DMS153 treated with DMSO at 0.1 percent for 48 hours (cell line): Measurements from ENCODE around the gene EHBP1L1.
A peak's percentile ranks its signal among the peaks of the same experiment; 100 is the strongest.

Experiments
- DNase-seq: peaks from one replicate; lab custom pipeline; 2025; ENCODE audit not compliant: unreplicated experiment; lab: John Stamatoyannopoulos, UW

EHBP1L1 gene

DNA sequence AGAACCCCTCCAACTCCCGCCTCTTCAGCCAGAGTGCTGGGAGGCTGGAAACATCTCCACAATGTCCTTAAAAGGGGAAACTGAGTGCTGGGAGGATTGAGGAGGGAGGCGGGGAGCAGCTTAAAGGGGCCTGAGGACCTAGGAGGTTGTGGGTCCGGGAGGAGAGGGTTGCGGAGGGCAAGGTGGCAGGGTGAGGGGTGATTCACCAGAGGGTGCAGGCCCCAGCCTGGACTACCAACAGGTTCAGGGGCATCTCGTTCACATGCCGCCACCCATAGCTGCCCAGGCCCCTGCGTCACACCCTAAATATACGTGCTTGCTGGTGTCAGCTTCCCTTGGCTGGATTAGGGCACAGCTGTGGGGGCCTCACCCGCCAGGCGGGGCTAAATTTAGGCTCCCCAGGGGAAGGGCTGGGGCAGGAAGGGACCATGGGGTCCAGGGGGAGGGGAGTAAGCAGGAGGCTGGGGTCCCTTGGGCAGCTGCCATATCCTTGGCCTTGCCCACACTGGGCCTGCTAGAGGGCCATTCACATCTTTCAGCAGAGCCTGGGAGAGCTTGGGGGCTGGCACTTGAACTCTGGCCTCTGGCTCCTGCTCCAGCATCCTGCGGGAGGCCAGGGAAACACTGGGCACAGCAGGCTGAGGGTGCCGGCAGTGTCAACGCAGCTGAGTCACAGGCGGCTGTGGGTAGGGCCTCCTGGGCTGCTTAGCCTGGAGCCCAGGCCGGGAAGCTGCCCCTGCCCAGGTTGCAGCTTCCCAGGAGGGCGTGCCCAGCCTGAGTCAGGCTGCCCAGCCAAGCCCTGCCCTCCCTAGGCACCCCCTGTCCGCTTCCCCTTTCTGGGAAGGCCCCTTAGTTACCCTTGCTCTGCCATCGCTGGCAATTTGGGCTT lies 1.3 kb downstream of the EHBP1L1 start:
- no peak for DNase-seq

- DNase-seq = no peak
Measured at GRCh38 chr11:65577756-65578109, 1.9 kb downstream of the EHBP1L1 start.

DNA sequence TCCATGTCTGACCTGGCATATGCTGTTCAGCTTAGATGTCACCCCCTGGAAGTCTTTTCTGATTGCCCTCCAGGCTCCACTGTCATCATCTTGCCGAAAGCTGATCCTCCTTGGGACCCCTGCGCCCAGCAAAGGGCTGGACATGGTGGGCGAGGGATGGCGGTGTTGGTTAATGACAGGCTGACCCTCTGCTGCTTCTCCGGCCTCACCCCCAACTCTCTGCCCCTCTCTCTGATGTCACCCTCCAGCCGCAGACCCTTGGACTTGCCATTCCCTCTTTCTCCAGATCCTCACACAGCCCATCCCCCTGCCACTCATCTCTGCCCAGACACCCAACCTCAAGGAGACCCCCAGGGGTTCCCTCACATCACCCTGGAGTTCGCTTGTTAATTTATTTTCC lies 2.3 kb downstream of the EHBP1L1 start:
- no peak for DNase-seq

DNA sequence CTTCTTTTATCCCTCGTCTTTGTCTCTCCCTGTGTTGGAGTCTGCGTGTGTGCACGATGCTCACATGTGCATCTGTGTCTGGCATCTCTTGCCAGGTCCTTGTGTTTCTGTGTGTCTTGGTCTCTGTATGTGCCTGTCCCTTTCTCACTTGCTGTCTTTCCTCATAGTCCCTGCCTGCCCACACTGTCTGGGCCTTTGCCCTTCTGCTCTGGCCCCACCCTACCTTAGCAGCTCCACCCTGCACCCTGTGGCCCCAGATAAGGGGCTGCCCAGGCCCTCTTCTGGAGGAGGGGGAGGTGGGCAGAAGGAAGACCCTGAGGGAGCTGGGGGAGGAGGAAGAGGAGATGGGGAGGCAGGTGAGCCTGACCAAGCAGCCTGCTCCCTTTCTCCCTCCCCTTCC lies 2.8 kb downstream of the EHBP1L1 start:
- no peak for DNase-seq

- DNase-seq = no peak
Measured at GRCh38 chr11:65579291-65579690, 3.4 kb downstream of the EHBP1L1 start.

GRCh38 chr11:65580031-65580692 lies 4.3 kb downstream of the EHBP1L1 start:
- DNase-seq = no peak

- DNase-seq = no peak
Measured at GRCh38 chr11:65580756-65581155, 4.9 kb downstream of the EHBP1L1 start.

DNA sequence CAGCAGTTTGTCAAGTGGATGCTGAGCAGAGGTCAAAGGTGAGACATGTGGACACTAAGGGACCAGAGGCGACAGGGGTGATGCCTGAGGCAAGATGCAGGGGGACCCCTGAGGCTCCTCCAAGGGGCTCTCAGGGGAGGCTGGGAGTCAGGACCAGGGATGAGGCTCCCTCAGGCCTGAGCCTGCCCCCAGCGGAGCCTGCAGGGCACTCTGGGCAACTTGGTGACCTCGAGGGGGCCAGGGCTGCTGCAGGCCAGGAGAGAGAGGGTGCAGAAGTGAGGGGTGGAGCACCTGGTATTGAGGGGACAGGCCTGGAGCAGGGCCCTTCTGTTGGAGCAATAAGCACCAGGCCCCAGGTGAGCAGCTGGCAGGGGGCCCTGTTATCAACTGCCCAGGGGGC lies 6.1 kb downstream of the EHBP1L1 start:
- no peak for DNase-seq

GRCh38 chr11:65583589-65583988 lies 7.7 kb downstream of the EHBP1L1 start:
- DNase-seq = no peak

GRCh38 chr11:65584106-65584505 lies 8.3 kb downstream of the EHBP1L1 start:
- no peak for DNase-seq

- no peak for DNase-seq
Measured at GRCh38 chr11:65584723-65585171, 8.9 kb downstream of the EHBP1L1 start.

GRCh38 chr11:65585396-65586246 lies 9.8 kb downstream of the EHBP1L1 start:
- no peak for DNase-seq

DNA sequence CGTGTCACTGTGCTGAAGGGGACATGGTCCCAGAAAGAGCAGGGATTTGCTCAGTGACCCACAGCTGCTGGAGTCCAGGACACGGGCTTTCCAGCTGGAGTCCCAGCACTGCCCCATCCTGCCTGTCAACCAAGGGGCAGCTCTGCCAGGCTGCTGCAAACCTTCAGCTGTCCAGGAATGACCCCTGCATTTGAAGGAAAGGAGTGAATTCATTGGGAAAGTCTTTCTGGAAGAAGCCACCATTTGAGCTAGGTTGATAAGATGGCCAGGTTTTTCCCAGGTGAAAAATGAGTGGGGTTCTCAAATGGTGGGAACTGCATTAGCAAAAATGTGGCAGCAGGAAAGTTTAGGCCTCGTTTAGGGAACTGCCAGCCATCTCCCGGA lies 10.4 kb downstream of the EHBP1L1 start:
- DNase-seq = no peak

DNA sequence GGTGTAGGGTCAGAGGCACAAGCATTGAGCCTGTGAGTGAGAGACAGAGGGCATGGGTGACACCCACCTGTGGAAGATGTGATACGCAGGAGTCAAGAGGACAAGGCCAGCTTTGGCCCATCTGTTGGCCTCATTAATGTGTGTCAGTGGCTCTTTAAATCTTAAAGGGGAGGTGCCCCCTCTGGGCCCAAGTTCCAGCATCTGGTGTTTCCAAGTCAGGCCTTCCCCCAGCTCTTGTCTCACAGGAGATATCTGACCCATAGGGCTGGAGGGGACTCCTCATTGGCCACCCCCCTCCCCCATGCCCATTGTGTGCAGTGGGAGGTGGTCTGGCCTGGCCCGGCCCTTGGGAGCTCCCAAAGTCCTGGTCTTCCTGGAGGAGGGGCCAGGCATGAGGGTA lies 10.8 kb downstream of the EHBP1L1 start:
- no peak for DNase-seq

- peak; percentile 1 for DNase-seq
Measured at GRCh38 chr11:65588199-65589054, 12.6 kb downstream of the EHBP1L1 start.

DNA sequence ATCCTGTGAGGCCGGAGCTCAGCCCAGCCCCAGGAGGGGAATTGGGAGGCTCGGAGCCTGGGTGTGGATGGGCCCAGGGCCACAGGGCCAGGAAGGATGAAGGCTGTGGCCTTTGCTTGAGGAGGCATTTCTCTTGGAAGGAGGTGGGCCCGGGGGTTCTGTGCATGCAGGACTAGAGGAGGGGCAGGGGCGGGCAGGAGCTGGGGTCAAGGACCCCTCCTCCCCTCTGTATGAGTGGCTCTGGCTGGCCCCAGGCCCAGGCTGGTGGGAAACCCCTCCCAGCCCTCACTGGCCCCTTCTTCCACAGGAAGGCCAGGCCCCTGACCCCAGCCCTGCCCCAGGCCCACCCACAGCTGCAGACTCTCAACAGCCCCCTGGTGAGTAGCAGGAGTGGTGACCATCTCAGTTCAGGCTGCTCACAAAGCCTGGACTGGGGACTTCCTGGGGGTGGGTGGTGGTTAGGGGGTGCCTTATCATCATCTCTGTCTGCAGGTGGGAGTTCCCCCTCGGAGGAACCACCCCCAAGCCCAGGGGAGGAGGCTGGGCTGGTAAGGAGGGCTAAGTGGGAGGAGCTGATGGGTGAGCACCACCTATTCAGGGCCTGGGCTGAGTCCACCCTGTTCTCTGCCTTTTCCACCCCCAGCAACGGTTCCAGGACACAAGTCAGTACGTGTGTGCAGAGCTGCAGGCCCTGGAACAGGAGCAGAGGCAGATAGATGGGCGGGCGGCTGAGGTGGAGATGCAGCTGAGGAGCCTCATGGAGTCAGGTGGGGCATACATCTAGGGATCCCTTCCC lies 13.8 kb downstream of the EHBP1L1 start:
- DNase-seq = no peak

GRCh38 chr11:65590240-65590738 lies 14.4 kb downstream of the EHBP1L1 start:
- no peak for DNase-seq

DNA sequence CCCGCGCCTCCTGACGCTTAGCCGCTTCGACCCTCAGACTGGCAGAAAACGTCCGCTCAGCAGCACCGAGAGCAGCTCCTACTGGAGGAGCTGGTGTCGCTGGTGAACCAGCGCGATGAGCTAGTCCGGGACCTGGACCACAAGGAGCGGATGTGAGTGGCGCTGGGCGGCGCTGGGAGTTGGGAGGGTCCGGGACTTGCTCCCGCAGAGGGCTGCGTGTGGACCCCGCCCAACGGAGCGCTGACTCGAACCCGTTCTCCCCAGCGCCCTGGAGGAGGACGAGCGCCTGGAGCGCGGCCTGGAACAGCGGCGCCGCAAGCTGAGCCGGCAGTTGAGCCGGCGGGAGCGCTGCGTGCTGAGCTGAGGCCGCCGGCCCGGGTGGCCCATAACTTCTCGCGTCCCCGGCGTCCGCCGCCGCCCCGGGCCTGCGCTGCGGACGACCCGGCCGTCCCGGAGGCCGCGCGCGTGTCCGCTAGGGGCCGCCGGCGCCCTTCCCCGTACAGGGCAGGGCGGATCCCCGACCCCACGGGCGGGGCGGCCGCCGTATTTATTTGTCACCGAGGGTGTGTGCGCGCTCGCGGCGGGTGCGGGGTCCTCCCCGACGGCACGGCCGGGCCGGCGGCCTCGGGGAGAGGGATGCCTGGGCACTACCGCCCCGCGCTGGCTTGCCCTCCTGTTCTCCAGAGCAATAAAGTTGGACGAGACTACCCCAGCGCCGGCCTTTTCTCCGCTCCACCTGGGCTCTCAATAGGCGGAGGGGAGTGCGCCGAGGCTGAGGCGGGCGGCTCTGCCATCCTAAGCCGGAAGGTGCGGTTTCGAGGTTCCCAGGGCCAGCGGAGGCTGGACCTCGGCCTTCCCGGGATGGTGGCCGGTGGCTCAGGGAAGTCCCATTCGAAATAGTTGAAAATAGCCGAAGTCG lies 16.3 kb downstream of the EHBP1L1 start:
- no peak for DNase-seq
